GM18502 (cell line): ENCODE measurements around the gene POLR1D.
A peak's percentile ranks its signal among the peaks of the same experiment; 100 is the strongest.
"Not testable (repeated sequence)": the region's sequence is repeated elsewhere in the genome, so short reads cannot be mapped to it uniquely, and the experiment has no call there.

Experiments used
- ATAC-seq: cut with Tn5 transposase; IDR thresholded peaks from one replicate; pipeline ENCODE4 v1.9.1; 2021; ENCODE audit warnings: mild to moderate bottlenecking; ENCODE audit not compliant: unreplicated experiment, poor library complexity

POLR1D gene

GRCh38 chr13:27613628-27614027 lies 8.1 kb upstream of the POLR1D start:
- no peak for ATAC-seq

GRCh38 chr13:27617881-27618321 lies 3.8 kb upstream of the POLR1D start:
- no peak for ATAC-seq

GRCh38 chr13:27619093-27619727 lies 2.5 kb upstream of the POLR1D start:
- no peak for ATAC-seq

- peak; percentile 34 for ATAC-seq
Measured at GRCh38 chr13:27619728-27620376, 1.8 kb upstream of the POLR1D start.

- peak; percentile 90 for ATAC-seq
Measured at GRCh38 chr13:27620377-27621115, 1.1 kb upstream of the POLR1D start, which contains the start of gene LNX2. TSS of gene LNX2 (minus strand) at chr13:27620529. CDS start at chr13:27581703, 38,826 bp downstream.

- no peak for ATAC-seq
Measured at GRCh38 chr13:27621116-27621365, 651 bp upstream of the POLR1D start.

GRCh38 chr13:27622102-27622820 lies 569 bp downstream of the POLR1D start:
- ATAC-seq: peak; percentile 0

- no peak for ATAC-seq
Measured at GRCh38 chr13:27622881-27623280, 1.2 kb downstream of the POLR1D start.

GRCh38 chr13:27624071-27624470 lies 2.4 kb downstream of the POLR1D start:
- no peak for ATAC-seq

GRCh38 chr13:27625839-27626238 lies 4.1 kb downstream of the POLR1D start:
- ATAC-seq: no peak

- ATAC-seq: no peak
Measured at GRCh38 chr13:27627380-27627779, 5.7 kb downstream of the POLR1D start.

GRCh38 chr13:27628081-27628480 lies 6.4 kb downstream of the POLR1D start:
- ATAC-seq: no peak

- ATAC-seq: not testable (repeated sequence)
Measured at GRCh38 chr13:27628766-27629165, 7.1 kb downstream of the POLR1D start.

GRCh38 chr13:27631156-27631555 lies 9.5 kb downstream of the POLR1D start:
- no peak for ATAC-seq

GRCh38 chr13:27631665-27632064 lies 10.0 kb downstream of the POLR1D start:
- no peak for ATAC-seq

- ATAC-seq: no peak
Measured at GRCh38 chr13:27632214-27632613, 10.5 kb downstream of the POLR1D start.

GRCh38 chr13:27632648-27633047 lies 11.0 kb downstream of the POLR1D start:
- no peak for ATAC-seq

GRCh38 chr13:27634231-27634630 lies 12.5 kb downstream of the POLR1D start:
- ATAC-seq: no peak

GRCh38 chr13:27634791-27635190 lies 13.1 kb downstream of the POLR1D start:
- no peak for ATAC-seq

GRCh38 chr13:27635266-27635665 lies 13.6 kb downstream of the POLR1D start:
- no peak for ATAC-seq
